Measurements from ENCODE around the gene MBD6.
A peak's percentile ranks its signal among the peaks of the same experiment; 100 is the strongest.

MBD6 gene

GRCh38 chr12:57528831-57529555, 6.4 kb downstream of the MBD6 start:
- DNase-seq, result no peak

DNA sequence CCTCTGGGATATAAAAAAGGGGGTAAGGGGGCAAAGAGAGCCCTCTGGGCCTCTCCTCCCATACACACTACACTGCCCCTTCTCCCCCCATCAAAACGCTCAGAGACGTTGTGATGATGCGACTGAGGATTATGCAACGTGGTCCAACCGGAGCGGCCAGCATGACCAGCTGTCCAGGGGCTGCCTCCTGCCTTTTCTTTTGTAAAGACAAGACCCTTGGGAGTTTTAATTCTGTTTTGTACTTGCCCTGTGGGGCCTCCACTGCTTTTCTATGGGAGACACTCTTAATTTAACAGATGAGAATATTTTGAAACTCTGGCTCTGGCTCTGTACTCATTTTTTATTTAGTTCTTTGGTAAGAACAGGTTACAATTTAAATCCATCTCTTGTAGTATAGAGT, 7.2 kb downstream of the MBD6 start:
- DNase-seq, result no peak

- DNase-seq, result no peak
Observed at GRCh38 chr12:57530396-57531142, 7.9 kb downstream of the MBD6 start.

DNA sequence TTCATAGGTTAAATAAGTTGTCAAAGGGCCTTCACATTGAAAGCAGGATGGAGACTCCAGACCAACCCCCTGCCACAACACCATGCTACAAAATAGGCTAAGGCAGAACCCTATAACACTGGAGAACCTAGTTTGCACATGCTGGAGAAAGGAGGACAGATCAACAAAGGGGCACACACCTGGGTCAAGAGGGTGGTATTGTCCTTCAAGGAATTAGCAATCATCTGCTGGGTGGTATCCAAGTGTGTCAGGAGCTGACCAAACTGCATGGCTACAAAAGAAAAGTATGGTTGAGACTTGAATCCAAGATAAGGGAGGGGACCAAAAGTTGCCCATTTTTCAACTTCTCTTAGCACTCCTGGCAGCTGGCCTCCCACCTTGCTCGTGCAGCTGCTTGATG, 9.2 kb downstream of the MBD6 start:
- DNase-seq, result no peak

DNA sequence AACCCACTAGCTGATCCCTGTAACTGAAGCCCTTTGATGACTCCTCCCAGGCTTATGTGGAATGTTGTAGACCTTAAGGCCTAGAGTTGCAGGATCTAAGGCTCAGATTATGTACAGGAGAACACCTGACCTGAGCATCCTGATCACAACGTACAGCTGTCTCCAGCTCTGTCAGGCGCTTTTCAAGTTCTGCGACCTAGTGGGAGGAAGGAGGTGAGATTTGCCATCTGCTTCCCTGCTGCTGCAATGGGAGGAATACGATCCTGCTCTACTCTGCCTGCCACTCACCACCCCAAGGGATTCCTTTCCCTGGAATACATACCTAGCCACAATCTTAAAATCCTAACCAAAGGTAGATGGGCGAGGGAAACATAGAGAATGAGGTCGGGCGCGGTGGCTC, 10.5 kb downstream of the MBD6 start:
- no peak for DNase-seq

DNA sequence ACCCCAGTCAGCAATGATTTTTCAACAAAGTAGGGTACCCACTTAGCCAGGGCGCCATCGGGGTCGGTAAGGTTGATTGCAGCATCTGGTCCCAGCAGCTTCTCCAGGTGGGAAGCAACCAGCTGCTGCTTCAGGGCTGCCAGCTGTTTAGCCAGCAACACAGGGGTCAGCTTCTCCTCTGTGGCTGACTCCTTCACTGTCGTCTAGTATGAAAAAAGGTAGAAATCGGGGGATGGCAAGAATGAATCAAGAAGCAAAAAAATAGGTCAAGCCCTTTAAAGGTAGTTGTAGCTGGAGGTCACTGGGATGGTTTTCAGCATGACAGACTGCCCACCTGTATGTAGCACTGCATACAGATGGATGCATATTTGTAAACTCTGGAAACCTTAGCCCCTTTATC, 11.6 kb downstream of the MBD6 start:
- DNase-seq, result no peak

DNA sequence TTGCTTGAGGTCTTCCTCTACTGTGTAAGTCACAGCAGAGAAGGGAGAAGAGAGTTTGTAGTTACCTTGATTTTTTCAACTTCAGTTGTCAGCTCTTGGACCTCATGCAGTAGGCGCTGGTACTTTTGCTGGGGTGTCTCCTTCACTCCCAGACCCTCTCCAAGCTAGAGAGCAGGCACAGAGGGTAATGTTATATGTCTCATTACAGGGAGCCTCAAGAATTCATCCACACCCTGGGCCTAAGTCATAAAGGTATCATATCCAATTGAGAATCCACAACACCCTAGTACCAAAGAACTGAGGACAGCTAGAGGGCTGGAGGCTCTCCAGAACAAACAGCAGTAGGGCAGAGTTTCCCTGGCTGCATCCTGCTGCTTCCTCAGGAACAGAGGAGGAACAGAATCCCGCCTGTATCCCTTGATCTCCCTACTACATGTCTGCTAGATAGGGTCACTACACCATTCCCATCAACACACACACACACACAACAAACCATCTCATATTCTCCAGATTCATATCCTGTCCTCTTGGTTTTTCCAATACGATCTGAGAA, 12.4 kb downstream of the MBD6 start:
- DNase-seq, result no peak

GRCh38 chr12:57535764-57536596, 13.4 kb downstream of the MBD6 start:
- DNase-seq, result no peak

- no peak for DNase-seq
Observed at GRCh38 chr12:57536597-57536942, 13.9 kb downstream of the MBD6 start.

DNA sequence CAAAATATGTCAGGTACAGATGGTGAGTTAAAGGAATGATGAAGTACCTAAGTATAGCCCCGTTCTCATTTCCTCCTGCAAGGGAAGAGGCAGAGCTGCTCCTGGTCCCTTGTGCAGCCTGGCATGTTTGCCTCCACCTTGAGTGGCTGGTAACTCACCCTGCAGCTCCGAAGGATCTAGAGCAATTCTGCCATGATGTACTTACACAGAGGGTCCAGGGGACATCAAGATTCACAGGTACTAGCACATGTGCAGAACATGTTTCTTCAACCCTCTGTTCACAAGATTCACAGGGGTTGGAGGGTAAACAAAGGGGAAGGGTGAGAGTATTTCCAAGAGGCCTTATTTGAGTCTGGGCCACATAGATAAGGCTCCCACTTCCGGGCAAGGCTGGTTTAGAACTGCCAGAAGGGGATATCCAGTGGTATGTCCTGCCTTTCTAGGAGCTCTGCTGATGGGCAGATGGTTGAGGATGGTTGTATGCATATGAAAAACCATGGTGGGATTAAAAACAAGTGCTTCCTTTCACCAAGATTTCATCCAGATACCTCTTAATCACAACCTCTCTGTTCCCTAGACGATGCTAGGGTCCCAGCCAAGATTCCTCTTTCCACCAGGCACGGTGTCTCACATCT, 16.6 kb downstream of the MBD6 start:
- DNase-seq, result no peak

- DNase-seq, result no peak
Observed at GRCh38 chr12:57541001-57541400, 18.4 kb downstream of the MBD6 start.

- DNase-seq, result no peak
Observed at GRCh38 chr12:57541717-57542116, 19.1 kb downstream of the MBD6 start.

- DNase-seq, result no peak
Observed at GRCh38 chr12:57543581-57543980, 21.0 kb downstream of the MBD6 start.

DNA sequence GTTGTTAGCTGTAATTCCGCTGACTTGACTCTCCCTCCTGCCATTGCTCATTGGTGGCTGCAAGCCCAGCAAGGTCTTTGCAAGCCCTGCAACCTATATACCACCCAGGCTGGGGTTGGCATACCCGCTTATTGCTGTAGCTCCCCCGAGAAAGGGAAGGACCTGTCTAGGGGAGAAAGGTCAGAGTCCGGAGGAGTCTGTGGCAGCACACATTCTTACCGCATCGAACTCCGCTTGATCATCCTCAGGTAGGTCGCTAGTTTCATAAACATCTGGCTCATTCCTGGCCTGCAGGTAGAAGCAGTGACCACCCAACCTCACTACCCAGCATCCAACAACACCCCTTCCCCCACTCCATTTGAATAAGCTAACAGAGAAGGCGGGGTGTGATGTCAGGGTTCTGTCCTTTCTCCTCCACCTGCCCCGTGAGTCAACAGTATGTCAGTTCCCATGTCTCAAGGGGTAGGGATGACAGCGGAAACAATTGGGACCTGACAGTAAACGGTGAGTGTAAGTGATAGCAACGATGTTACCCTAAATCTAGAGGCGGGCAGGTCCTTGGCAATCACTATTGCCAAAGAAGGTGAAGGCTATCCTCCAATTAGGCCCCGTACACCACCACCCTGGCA, 23.3 kb downstream of the MBD6 start:
- no peak for DNase-seq

- peak; percentile 97 for DNase-seq
Observed at GRCh38 chr12:57546438-57547287, 24.0 kb downstream of the MBD6 start, which contains the start of gene DCTN2. DCTN2 (minus strand) TSS chr12:57547192; CDS start chr12:57547063, 129 bp downstream.

GRCh38 chr12:57547288-57548012, 24.8 kb downstream of the MBD6 start:
- no peak for DNase-seq

- DNase-seq, result no peak
Observed at GRCh38 chr12:57548013-57548315, 25.3 kb downstream of the MBD6 start.

- DNase-seq, result no peak
Observed at GRCh38 chr12:57548488-57548887, 25.9 kb downstream of the MBD6 start.

DNA sequence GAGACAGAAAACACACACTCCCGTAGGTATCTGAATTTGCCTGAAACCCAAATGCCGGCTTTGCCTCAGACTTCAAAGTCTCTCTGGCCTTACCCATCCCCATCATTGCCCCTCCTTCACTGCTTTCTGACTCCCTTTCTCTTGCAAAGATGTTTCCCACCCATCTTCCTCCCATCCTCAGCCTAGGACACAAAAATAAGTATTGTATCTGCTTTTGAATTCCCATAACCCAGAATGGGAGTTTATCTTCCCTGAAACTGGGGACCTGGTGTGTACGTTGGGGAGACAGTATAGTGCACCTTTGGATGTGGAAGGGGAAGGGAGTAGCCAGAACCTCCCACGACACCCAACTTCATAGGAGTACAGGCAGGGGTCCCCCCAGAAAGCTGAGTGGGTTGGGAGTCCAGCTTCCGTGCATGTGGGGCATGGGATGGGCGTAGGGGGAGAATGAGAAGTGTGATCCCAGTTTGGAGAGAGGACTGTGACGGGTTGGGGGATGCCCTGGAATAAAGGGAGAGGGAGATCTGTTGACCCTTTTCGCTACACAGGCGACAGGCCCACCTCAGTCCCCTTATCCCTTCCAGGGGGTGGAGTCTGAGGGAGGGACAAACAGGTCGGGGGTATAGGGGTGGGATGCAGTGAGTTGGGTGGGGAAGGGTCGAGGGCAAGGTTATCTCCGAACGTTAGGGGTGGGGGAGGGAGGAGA, 26.7 kb downstream of the MBD6 start:
- no peak for DNase-seq

Data from RPMI8226 (cell line).